Small intestine (tissue), 7 donors: ENCODE measurements around the gene TNFRSF21. TPM values are rescaled to one million over a fixed set of nuclear protein-coding genes. Genes with fewer than 3 reads are reported as not detected.
"Not testable (repeated sequence)": the region's sequence is repeated elsewhere in the genome, so short reads cannot be mapped to it uniquely, and the experiment has no call there.

Source experiments
- DNase-seq, 2 donors: peaks; one replicate each; pipeline versions ENCODE4 v3.0.0 to v3.0.0-alpha.2; 2013
- FAIRE-seq: peaks from 2 replicates; lab custom pipeline; 2012; peaks lifted over from hg19 to GRCh38; lab: Jason Lieb, UNC
- H3K27ac ChIP-seq, 3 donors: one replicate each; pipeline ENCODE4 v1.5.1; 2013; ENCODE audit warnings: low read length in 2 of 3, mild to moderate bottlenecking in 2 of 3, control low read depth in 1 of 3, inconsistent platforms in 1 of 3, low read depth in 1 of 3, moderate library complexity in 1 of 3
- H3K27me3 ChIP-seq, 3 donors: one replicate each; pipeline ENCODE4 v1.6.1; 2013; ENCODE audit warnings: low read length in 3 of 3, inconsistent platforms in 1 of 3; ENCODE audit not compliant: control insufficient read depth in 3 of 3, insufficient read depth in 3 of 3
- H3K36me3 ChIP-seq, 3 donors: one replicate each; pipeline ENCODE4 v1.6.1; 2013; ENCODE audit warnings: low read length in 3 of 3, inconsistent platforms in 1 of 3, low read depth in 1 of 3, mild to moderate bottlenecking in 1 of 3, moderate library complexity in 1 of 3; ENCODE audit not compliant: control insufficient read depth in 3 of 3, insufficient read depth in 2 of 3
- H3K4me1 ChIP-seq, 3 donors: one replicate each; pipeline ENCODE4 v1.6.1; 2013; ENCODE audit warnings: low read length in 2 of 3, inconsistent platforms in 1 of 3, low read depth in 1 of 3, mild to moderate bottlenecking in 1 of 3, moderate library complexity in 1 of 3; ENCODE audit not compliant: control insufficient read depth in 3 of 3, insufficient read depth in 2 of 3
- H3K4me3 ChIP-seq, 3 donors: one replicate each; pipeline ENCODE4 v1.5.1; 2013; ENCODE audit warnings: low read length in 3 of 3, control low read depth in 1 of 3, inconsistent platforms in 1 of 3, low read depth in 1 of 3, mild to moderate bottlenecking in 1 of 3, moderate library complexity in 1 of 3
- H3K9me3 ChIP-seq, 2 donors: one replicate each; pipeline ENCODE4 v1.6.1; 2013; ENCODE audit warnings: low read depth in 1 of 2, low read length in 1 of 2; ENCODE audit not compliant: control insufficient read depth in 2 of 2, insufficient read depth in 1 of 2
- WGBS, 3 donors: extraction: QIAGEN DNeasy Blood & Tissue Kit; methylation state at CpG; one replicate each; pipeline ENCODE4 v1.1.7; 2013; 5-methylcytosine and 5-hydroxymethylcytosine counted together
- polyA plus RNA-seq, 4 donors: library from polyadenylated mRNA; stranded (reverse) in 3 of 4; unstranded in 1 of 4; fragments of 200-250 nt in 3 of 4; fragments of 120-200 nt in 1 of 4; gene quantifications; one replicate each; pipeline versions ENCODE4 v1.2.1 to v1.2.3, GENCODE V29; 2013
- donor health status: healthy with polysubstance abuse.
- donor health status: control.
- donor health status: control.
- donor health status: Bipolar disorder and iron deficiency.
- donor health status: healthy.

Gene TNFRSF21
- polyA plus RNA-seq, 4 donors, result 5.4 to 28.8 (median 7.6) TPM

DNA sequence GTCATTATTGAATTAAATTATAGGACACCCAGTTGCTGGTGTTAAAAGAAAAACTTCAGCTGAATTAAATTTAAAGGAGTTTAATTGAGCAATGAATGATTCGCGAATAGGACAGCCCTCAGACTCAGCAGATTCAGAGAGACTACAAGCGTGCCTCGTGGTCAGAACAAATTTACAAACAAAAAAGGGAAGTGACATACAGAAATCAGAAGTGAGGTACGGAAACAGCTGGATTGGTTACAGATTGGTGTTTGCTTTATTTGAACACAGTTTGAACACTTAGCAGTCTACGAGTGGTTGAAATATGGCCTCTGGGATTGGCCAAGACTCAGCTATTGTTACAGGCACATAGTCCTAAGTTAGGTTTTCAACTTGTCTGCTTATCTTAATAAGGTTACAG, 25.8 kb upstream of the TNFRSF21 start:
- FAIRE-seq (no peak), DNase-seq (no peak)
- H3K4me3 ChIP-seq, result no peak overlapping the region
- no peaks in the 10 kb centered on the region for H3K9me3 ChIP-seq
- WGBS, 3 donors, result 48 to 83% (median 78%) methylated on average over 6 of the region's 6 CpGs
- H3K27ac ChIP-seq, result no peak overlapping the region
- H3K27me3 ChIP-seq, result no peaks in the 10 kb centered on the region
- H3K4me1 ChIP-seq, result no peaks in the 10 kb centered on the region
- H3K36me3 ChIP-seq, result no peaks in the 10 kb centered on the region

DNA sequence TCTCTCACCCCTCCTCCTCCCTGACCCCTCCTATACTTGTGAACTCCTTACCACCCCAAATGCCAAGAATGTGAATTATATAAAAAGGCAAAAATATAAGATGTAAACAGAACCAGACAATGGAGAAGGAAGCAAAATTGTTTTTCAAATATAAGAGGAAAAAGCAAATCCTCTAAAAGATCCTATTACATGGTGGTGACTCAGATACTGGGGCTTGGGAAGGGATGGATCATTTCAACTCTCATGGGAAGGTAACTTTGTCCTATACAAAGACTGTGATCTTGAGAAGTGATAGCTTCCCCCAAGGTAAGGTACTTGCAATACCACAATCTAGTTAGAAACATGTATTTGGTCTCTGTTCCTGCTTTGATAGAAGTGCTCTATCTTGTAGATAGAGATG, 24.6 kb upstream of the TNFRSF21 start:
- Histone ChIP-seq H3K4me3 (no peak overlapping the region), H3K36me3 (no peaks in the 10 kb centered on the region), H3K4me1 (no peaks in the 10 kb centered on the region), H3K9me3 (no peaks in the 10 kb centered on the region), H3K27me3 (no peaks in the 10 kb centered on the region), H3K27ac (no peak overlapping the region)
- DNase-seq (no peak), FAIRE-seq (no peak)

DNA sequence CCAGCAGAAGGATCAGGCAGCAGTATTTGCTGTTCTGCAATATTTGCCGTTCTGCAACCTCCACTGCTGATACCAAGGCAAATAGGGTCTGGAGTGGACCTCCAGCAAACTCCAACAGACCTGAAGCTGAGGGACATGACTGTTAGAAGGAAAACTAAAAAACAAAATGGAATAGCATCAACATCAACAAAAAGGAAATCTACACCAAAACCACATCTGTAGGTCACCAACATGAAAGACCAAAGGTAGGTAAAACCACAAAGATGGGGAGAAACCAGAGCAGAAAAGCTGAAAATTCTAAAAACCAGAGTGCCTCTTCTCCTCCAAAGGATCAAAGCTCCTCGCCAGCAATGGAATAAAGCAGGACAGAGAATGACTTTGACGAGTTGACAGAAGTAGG, 18.9 kb upstream of the TNFRSF21 start:
- FAIRE-seq, H3K27me3 ChIP-seq, H3K4me1 ChIP-seq: not testable (repeated sequence)

DNA sequence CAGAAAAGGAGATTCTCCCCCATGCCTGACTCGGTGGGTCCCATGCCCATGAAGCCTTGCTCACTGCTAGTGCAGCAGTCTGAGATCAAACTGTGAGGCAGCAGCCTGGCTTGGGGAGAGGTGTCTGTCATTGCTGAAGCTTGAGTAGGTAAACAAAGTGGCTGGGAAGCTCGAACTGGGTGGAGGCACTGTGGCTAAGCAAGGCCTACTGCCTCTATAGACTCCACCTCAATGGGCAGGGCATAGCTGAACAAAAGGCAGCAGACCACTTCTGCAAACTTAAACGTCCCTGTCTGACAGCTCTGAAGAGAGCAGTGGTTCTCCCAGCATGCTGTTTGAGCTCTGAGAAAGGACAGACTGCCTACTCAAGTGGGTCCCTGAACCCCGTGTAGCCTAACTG, 18.4 kb upstream of the TNFRSF21 start:
- H3K4me1 ChIP-seq, FAIRE-seq, H3K4me3 ChIP-seq, H3K27ac ChIP-seq, H3K9me3 ChIP-seq, DNase-seq, H3K36me3 ChIP-seq, H3K27me3 ChIP-seq: not testable (repeated sequence)
- 54 to 75% (median 63%) methylated on average over 4 of the region's 4 CpGs for WGBS, 3 donors

More for the DNA sequence above, 18.9 kb upstream of the TNFRSF21 start:
- DNase-seq, H3K4me3 ChIP-seq, H3K36me3 ChIP-seq, H3K9me3 ChIP-seq, H3K27ac ChIP-seq: not testable (repeated sequence)
- 79 to 91% (median 85%) methylated on average over 3 of the region's 3 CpGs for WGBS, 3 donors

DNA sequence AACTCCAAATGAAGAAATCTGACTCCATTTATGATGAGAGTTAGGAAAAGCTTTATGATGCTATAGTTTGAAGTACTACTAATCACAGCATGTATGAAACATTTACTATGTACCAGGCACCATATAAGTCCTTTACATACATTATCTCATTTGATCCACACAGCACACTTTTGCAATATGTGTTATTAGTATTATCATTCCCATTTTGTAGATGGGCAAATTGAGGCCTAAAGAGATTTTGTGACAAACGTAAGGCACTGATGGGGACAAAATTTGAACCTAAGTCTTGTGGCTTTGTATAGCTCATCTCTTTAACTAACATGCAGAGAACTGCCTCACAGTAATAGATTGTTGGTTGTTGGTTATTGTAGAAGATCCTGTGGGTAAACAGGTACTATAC, 14.2 kb upstream of the TNFRSF21 start:
- Histone ChIP-seq H3K27me3 (no peaks in the 10 kb centered on the region), H3K36me3 (no peaks in the 10 kb centered on the region), H3K4me1 (no peaks in the 10 kb centered on the region), H3K9me3 (peaks cover 0 to 6% of the 10 kb centered on the region in 2 donors), H3K27ac (no peak overlapping the region), H3K4me3 (no peak overlapping the region)
- FAIRE-seq, result no peak
- DNase-seq, result no peak
- WGBS, 3 donors, result 73 to 81% (median 79%) methylated on average over 1 of the region's 1 CpG

DNA sequence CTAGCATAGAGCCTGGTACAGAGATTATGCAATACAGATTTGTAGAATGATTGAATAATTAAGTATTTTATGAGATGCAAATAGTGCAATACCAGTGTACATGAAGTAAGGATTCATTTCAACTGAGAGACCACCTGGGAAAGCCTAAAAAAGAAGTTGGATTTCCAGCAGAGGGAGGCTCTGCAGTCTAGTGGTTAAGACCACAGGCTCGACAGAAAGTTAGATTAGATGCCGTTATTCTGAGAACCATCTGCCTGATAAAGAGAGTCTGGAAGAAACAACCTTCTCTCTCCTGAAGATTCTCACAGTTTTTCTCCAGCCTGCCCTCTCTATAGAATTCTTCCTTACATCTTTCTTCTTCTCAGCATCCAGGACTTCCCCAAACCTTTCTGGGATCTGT, 13.6 kb upstream of the TNFRSF21 start:
- FAIRE-seq (no peak), DNase-seq (no peak)
- Histone ChIP-seq H3K27ac (no peak overlapping the region), H3K4me3 (no peak overlapping the region), H3K27me3 (no peaks in the 10 kb centered on the region), H3K9me3 (peaks cover 0 to 4% of the 10 kb centered on the region in 2 donors), H3K4me1 (no peaks in the 10 kb centered on the region), H3K36me3 (no peaks in the 10 kb centered on the region)
- WGBS, 3 donors, result 45 to 58% (median 58%) methylated on average over 2 of the region's 2 CpGs

DNA sequence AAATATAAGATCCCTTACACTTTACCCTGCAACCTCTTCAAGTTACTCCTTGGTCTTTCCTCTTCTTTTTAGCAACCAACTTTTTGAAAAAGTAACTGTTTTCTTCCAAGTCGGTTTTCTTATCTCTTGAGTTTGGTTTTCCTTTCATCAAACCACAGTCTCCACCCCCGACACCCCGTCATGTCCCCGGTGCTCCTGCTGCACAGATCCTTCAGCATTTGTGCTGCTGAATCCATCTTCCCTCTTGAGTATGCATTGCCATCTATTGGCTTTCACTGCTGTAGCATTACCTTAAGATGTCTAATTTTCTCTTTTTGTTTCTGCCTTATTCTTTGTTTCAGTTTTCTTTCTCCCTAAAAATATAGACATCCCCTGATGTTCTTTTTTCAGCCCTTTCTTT, 11.9 kb upstream of the TNFRSF21 start:
- Histone ChIP-seq H3K27ac (no peak overlapping the region), H3K4me3 (no peak overlapping the region), H3K27me3 (no peaks in the 10 kb centered on the region), H3K36me3 (no peaks in the 10 kb centered on the region), H3K4me1 (no peaks in the 10 kb centered on the region), H3K9me3 (peaks cover 0 to 2% of the 10 kb centered on the region in 2 donors)
- no peak for DNase-seq
- no peak for FAIRE-seq
- WGBS, 3 donors, result 50 to 63% (median 53%) methylated on average over 4 of the region's 4 CpGs

DNA sequence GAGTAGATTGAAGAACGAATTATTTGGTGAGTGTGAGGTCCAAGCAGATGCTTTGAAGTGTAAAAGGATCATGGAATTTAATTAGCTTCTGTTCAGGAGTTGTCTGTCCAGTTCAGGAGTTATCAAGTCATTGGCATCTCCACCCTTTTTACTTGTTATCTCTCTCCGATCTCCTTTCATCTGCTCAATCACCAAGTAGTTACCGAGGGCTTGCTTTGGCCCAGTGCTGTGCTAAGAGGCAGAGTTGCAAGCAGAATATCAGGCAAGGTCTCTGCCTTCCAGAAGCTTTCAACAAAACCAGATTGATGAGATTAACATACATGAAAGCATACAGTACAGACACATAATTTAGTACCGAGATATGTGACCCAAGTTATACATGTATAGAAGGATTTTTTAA, 10.2 kb upstream of the TNFRSF21 start:
- FAIRE-seq, result no peak

DNA sequence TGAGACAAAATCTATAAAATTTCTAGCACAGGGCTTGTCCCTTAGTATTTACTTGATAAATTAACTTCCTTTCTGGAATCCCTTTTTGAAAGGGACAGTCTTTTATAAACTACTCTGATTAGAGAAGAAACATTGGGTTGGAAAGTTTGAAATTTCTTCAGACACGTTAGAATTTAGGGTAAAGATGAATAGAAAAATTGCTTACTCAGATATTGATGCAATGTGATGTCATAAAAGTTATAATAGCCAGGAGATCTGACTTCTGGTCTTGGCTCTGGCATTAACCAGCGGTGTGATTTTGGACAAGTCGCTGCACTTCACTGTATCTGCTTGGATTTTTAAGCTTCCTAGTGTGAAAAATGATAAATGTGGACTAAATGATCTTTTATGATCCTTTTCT, 9.7 kb upstream of the TNFRSF21 start:
- 82 to 89% (median 84%) methylated on average over 3 of the region's 3 CpGs for WGBS, 3 donors

More for the DNA sequence above, 10.2 kb upstream of the TNFRSF21 start:
- no peaks in the 10 kb centered on the region for H3K27me3 ChIP-seq
- peaks cover 0 to 2% of the 10 kb centered on the region in 2 donors for H3K9me3 ChIP-seq
- no peak overlapping the region for H3K4me3 ChIP-seq
- 60 to 84% (median 62%) methylated on average over 4 of the region's 4 CpGs for WGBS, 3 donors
- H3K4me1 ChIP-seq, result peaks cover 0 to 6% (median 0%) of the 10 kb centered on the region in 3 donors
- H3K27ac ChIP-seq, result no peak overlapping the region
- DNase-seq, result no peak
- no peaks in the 10 kb centered on the region for H3K36me3 ChIP-seq

More for the DNA sequence above, 9.7 kb upstream of the TNFRSF21 start:
- peaks cover 0 to 6% (median 0%) of the 10 kb centered on the region in 3 donors for H3K4me1 ChIP-seq
- H3K9me3 ChIP-seq, result peaks cover 0 to 2% of the 10 kb centered on the region in 2 donors
- no peak for FAIRE-seq
- H3K27me3 ChIP-seq, result no peaks in the 10 kb centered on the region
- no peaks in the 10 kb centered on the region for H3K36me3 ChIP-seq
- H3K4me3 ChIP-seq, result no peak overlapping the region
- no peak for DNase-seq
- no peak overlapping the region for H3K27ac ChIP-seq
